Measurements from ENCODE around the gene SCUBE1. TPM values are rescaled to one million over a fixed set of nuclear protein-coding genes. Genes with fewer than 3 reads are reported as not detected.

The SCUBE1 gene
- total and polyA plus RNA-seq, 2 of the 8 experiments (the other 6 are each of a cell fraction or from before 2014, with no cell fraction given), result 2.3 to 4.9 TPM

- Histone ChIP-seq H3K4ac (replicated peaks; ENCODE audit: insufficient read length, low read depth, low read length) (no peak overlapping the region), H3K4me2 (ENCODE audit: insufficient read depth in 1 of 2, low read depth in 2 of 2, low read length in 2 of 2) (no peak overlapping the region), H2BK12ac (ENCODE audit: low read depth, low read length) (no peak overlapping the region), H3K56ac (replicated peaks; ENCODE audit: insufficient read length, low read depth, low read length) (no peak overlapping the region), H2BK20ac (ENCODE audit: low read length) (no peak overlapping the region), H4K91ac (replicated peaks; ENCODE audit: insufficient read length, low read length) (no peak overlapping the region), H3K23me2 (ENCODE audit: low read depth, low read length) (no peaks in the 10 kb centered on the region), H3K79me2 (ENCODE audit: control insufficient read depth in 1 of 2, insufficient read depth in 2 of 2, low read length in 2 of 2) (no peaks in the 10 kb centered on the region), H3K27me3 (replicated peaks in 1 of 4; ENCODE audit: control insufficient read depth in 3 of 4, extremely low read depth in 1 of 4, insufficient read depth in 3 of 4, low read length in 3 of 4) (no peaks in the 10 kb centered on the region), H3K4me3 (ENCODE audit: extremely low read depth in 1 of 4, insufficient read depth in 2 of 4, low read depth in 3 of 4, low read length in 4 of 4) (no peak overlapping the region), H3K36me3 (ENCODE audit: control insufficient read depth in 2 of 4, insufficient read depth in 4 of 4, low read length in 3 of 4) (no peaks in the 10 kb centered on the region; a peak in 1 of 8 replicates), H2AK5ac (ENCODE audit: low read depth, low read length) (no peak overlapping the region), H2BK15ac (ENCODE audit: low read length) (no peak overlapping the region), H3K18ac (ENCODE audit: extremely low read depth, low read length) (no peak overlapping the region), H3K14ac (ENCODE audit: insufficient read length) (no peak overlapping the region), H3K9me3 (ENCODE audit: insufficient read depth in 2 of 2, low read depth in 1 of 2, low read length in 1 of 2) (no peaks in the 10 kb centered on the region), H3K4me1 (replicated peaks in 1 of 4; ENCODE audit: control insufficient read depth in 3 of 4, insufficient read depth in 4 of 4, low read length in 3 of 4) (no peaks in the 10 kb centered on the region), H3K79me1 (ENCODE audit: low read depth, low read length) (no peaks in the 10 kb centered on the region), H4K20me1 (replicated peaks in 1 of 2; ENCODE audit: control insufficient read depth in 1 of 2, insufficient read depth in 2 of 2, low read length in 2 of 2) (no peaks in the 10 kb centered on the region), H3K27ac (ENCODE audit: low read depth, low read length) (no peak overlapping the region), H2BK5ac (ENCODE audit: low read depth, low read length) (no peak overlapping the region), H4K8ac (ENCODE audit: extremely low read depth, insufficient read depth, low read length) (no peak overlapping the region; the same call in 1 of the 2 replicates), H2AFZ (ENCODE audit: low read length) (no peak overlapping the region), H3K9ac (replicated peaks in 1 of 4; ENCODE audit: extremely low read depth in 1 of 4, low read depth in 3 of 4, low read length in 3 of 4) (no peak overlapping the region), H3K23ac (ENCODE audit: insufficient read length) (no peak overlapping the region), H4K5ac (ENCODE audit: insufficient read length, low read depth, low read length) (no peak overlapping the region), H2BK120ac (replicated peaks; ENCODE audit: low read depth, low read length) (no peak overlapping the region)
- no peak for FAIRE-seq
- CTCF ChIA-PET (ENCODE audit: partially characterized antibody), result interaction anchor here (0.9 to 13.2 kb wide), 10 partner anchors 9 to 84 kb away, joined by 3 to 116 read pairs (median 6); no protein-coding TSS in a partner anchor
- 94% methylated on average over 9 of the region's 10 CpGs; no CpG with 5 or more reads in 1 of the 2 experiments for WGBS, 2 experiments (ENCODE audit: extremely low coverage in 1 of 2, insufficient coverage in 1 of 2, insufficient read length in 1 of 2, insufficient replicate concordance in 2 of 2, low coverage in 1 of 2, low lambda C conversion rate in 2 of 2, missing lambda C conversion rate in 1 of 2)
- DNase-seq (ENCODE audit: low read depth in 1 of 2, low spot score in 2 of 2), result no peak
- POLR2A ChIA-PET (ENCODE audit: partially characterized antibody), result interaction anchor here (0.6 to 1.3 kb wide), 2 partner anchors 14 to 136 kb away, joined by 3 to 5 read pairs; no protein-coding TSS in a partner anchor
- TF ChIP-seq CBX5 (IDR thresholded peaks at IDR 0.05; ENCODE audit: low read depth, low read length) (no peak), ASH2L (IDR thresholded peaks at IDR 0.05; ENCODE audit: low read length) (no peak), SAP30 (IDR thresholded peaks at IDR 0.05; ENCODE audit: insufficient read depth, insufficient replicate concordance, low read length) (no peak), KDM5A (IDR thresholded peaks at IDR 0.05; ENCODE audit: low read length) (no peak), MAFK (IDR thresholded peaks at IDR 0.05; ENCODE audit: low read depth, low read length) (no peak), GABPA (IDR thresholded peaks at IDR 0.05; ENCODE audit: borderline replicate concordance, insufficient read depth, low read length) (no peak), SRF (IDR thresholded peaks at IDR 0.05; ENCODE audit: low read depth, low read length) (no peak), ATF2 (IDR thresholded peaks at IDR 0.05; ENCODE audit: low read length) (no peak), POLR2AphosphoS5 (IDR thresholded peaks at IDR 0.05; ENCODE audit: low read depth, low read length) (no peak), SP2 (IDR thresholded peaks at IDR 0.05; ENCODE audit: low read length) (no peak), ATF3 (IDR thresholded peaks at IDR 0.05; ENCODE audit: insufficient read depth, low read depth, low read length) (no peak), JUND (IDR thresholded peaks at IDR 0.05; ENCODE audit: low read length) (no peak)
These were observed 41.3 kb downstream of the SCUBE1 start for GRCh38 chr22:43301866-43302265.
